Endothelial cell of umbilical vein (primary cell): ENCODE measurements around the gene HMGCL. TPM values are rescaled to one million over a fixed set of nuclear protein-coding genes. Genes with fewer than 3 reads are reported as not detected.

Experiments used
- BruUV-seq: library from RNA; stranded (reverse); fragments of 400-500 nt; replicated peaks from 2 replicates; lab custom pipeline; 2021; lab: Mats Ljungman, UMichigan
- CTCF ChIA-PET: fragments of 300-600, 350-600 bp; sonication (Branson Sonifier 250); formaldehyde crosslinking; loops from one replicate; lab custom pipeline; 2021; ENCODE audit warnings: antibody characterized with exemption, inconsistent platforms; lab: Charles Lee
- POLR2A ChIA-PET: fragments of 300-600, 350-600 bp; sonication (Branson Sonifier 250); formaldehyde crosslinking; loops from one replicate; lab custom pipeline; 2021; ENCODE audit warnings: antibody characterized with exemption, inconsistent platforms; lab: Charles Lee
- DNase-seq: peaks from one replicate; pipeline ENCODE4 v3.0.0-alpha.2; 2011; ENCODE audit warnings: low read depth, low spot score
- FAIRE-seq: peaks from 2 replicates; lab custom pipeline; 2011; peaks lifted over from hg19 to GRCh38; lab: Jason Lieb, UNC
- H2AFZ ChIP-seq: 2 replicates; pipeline ENCODE4 v1.6.0; 2012; ENCODE audit warnings: low read depth, low read length, control low read depth, inconsistent platforms
- H3K27ac ChIP-seq: 2 replicates; pipeline ENCODE4 v1.5.1; 2011; ENCODE audit warnings: low read depth, mild to moderate bottlenecking, control low read depth, low read length, moderate library complexity; ENCODE audit not compliant: insufficient read depth
- H3K27me3 ChIP-seq, 2 experiments: 2 replicates each; pipeline versions ENCODE4 v1.6.0 to v1.6.1; 2011; ENCODE audit warnings: low read length in 2 of 2, mixed read lengths in 1 of 2; ENCODE audit not compliant: control insufficient read depth in 2 of 2, insufficient read depth in 2 of 2
- H3K36me3 ChIP-seq, 2 experiments: 2 replicates in 1 of 2; 3 replicates in 1 of 2; pipeline ENCODE4 v1.5.1; 2011; ENCODE audit warnings: low read length in 2 of 2, mild to moderate bottlenecking in 1 of 2, moderate library complexity in 1 of 2; ENCODE audit not compliant: control insufficient read depth in 2 of 2, insufficient read depth in 2 of 2; ENCODE audit errors: extremely low read depth in 1 of 2
- H3K4me1 ChIP-seq: 3 replicates; pipeline ENCODE4 v1.5.1; 2011; ENCODE audit warnings: mild to moderate bottlenecking, low read length; ENCODE audit not compliant: control insufficient read depth, insufficient read depth; ENCODE audit errors: extremely low read depth
- H3K4me2 ChIP-seq: 2 replicates; pipeline ENCODE4 v1.6.1; 2011; ENCODE audit warnings: low read length, control low read depth, mixed read lengths; ENCODE audit not compliant: insufficient read depth
- H3K4me3 ChIP-seq, 3 experiments: fragments of 200-600 bp in 1 of 3; sonication (generic), shearing (Covaris generic) in 1 of 3; replicated peaks in 1 of 3; 2 replicates each; pipeline ENCODE4 v1.5.1; 2011 to 2016; ENCODE audit warnings: control low read depth in 3 of 3, low read length in 3 of 3, mild to moderate bottlenecking in 2 of 3, inconsistent platforms in 1 of 3, low read depth in 1 of 3, moderate library complexity in 1 of 3; ENCODE audit not compliant: insufficient read depth in 1 of 3
- H3K79me2 ChIP-seq: 2 replicates; pipeline ENCODE4 v1.6.0; 2012; ENCODE audit warnings: low read length, inconsistent platforms; ENCODE audit not compliant: control insufficient read depth, insufficient read depth
- H3K9ac ChIP-seq: replicated peaks from 2 replicates; pipeline ENCODE3; 2011; ENCODE audit warnings: low read length, control low read depth; ENCODE audit not compliant: insufficient read depth; ENCODE audit errors: extremely low read depth
- H3K9me1 ChIP-seq: replicated peaks from 3 replicates; pipeline ENCODE4 v1.6.0; 2011; ENCODE audit warnings: mild to moderate bottlenecking, low read length; ENCODE audit not compliant: control insufficient read depth, insufficient read depth; ENCODE audit errors: extremely low read depth
- H3K9me3 ChIP-seq: replicated peaks from 2 replicates; pipeline ENCODE4 v1.5.1; 2012; ENCODE audit warnings: low read length, inconsistent platforms; ENCODE audit not compliant: control insufficient read depth, insufficient read depth
- H4K20me1 ChIP-seq: replicated peaks from 2 replicates; pipeline ENCODE3; 2011; ENCODE audit warnings: mild to moderate bottlenecking, low read length; ENCODE audit not compliant: control insufficient read depth, insufficient read depth; ENCODE audit errors: extremely low read depth
- CTCF ChIP-seq, 2 donors: IDR thresholded peaks; 1 replicate in 1 of 2; 2 replicates in 1 of 2; pipeline ENCODE4 v1.5.1; 2011; ENCODE audit warnings: low read length in 2 of 2, mild to moderate bottlenecking in 2 of 2, moderate library complexity in 2 of 2, control low read depth in 1 of 2, inconsistent platforms in 1 of 2, low read depth in 1 of 2; ENCODE audit not compliant: insufficient read depth in 1 of 2; ENCODE audit errors: extremely low read depth in 1 of 2
- EZH2 ChIP-seq: IDR thresholded peaks from 2 replicates; pipeline ENCODE4 v1.6.1; 2012; ENCODE audit warnings: borderline replicate concordance, low read depth, mild to moderate bottlenecking, moderate library complexity, low read length, inconsistent platforms; ENCODE audit not compliant: severe bottlenecking
- FOS ChIP-seq: IDR thresholded peaks from 2 replicates; pipeline ENCODE4 v1.6.1; 2011; ENCODE audit warnings: mild to moderate bottlenecking, low read length, moderate library complexity, borderline replicate concordance; ENCODE audit not compliant: insufficient read depth
- GATA2 ChIP-seq: IDR thresholded peaks from 2 replicates; pipeline ENCODE4 v1.7.0; 2011; ENCODE audit warnings: low read depth, mild to moderate bottlenecking, moderate library complexity, mixed read lengths, low read length; ENCODE audit not compliant: insufficient read length, insufficient read depth
- JUN ChIP-seq: IDR thresholded peaks from 2 replicates; pipeline ENCODE4 v1.6.1; 2011; ENCODE audit warnings: borderline replicate concordance, low read depth; ENCODE audit not compliant: insufficient read length, insufficient read depth
- MYC ChIP-seq: IDR thresholded peaks from one replicate; pipeline ENCODE4 v1.6.1; 2011; ENCODE audit warnings: mild to moderate bottlenecking, low read depth, low read length
- POLR2A ChIP-seq: IDR thresholded peaks from 2 replicates; pipeline ENCODE4 v1.6.1; 2012; ENCODE audit warnings: low read depth, mild to moderate bottlenecking, control low read depth, low read length
- POLR2AphosphoS5 ChIP-seq: IDR thresholded peaks from 2 replicates; pipeline ENCODE4 v1.6.1; 2012; ENCODE audit warnings: low read depth, mild to moderate bottlenecking, control low read depth, low read length, moderate library complexity; ENCODE audit not compliant: insufficient read depth
- dilution Hi-C: fragments of 300-500 bp; cut with MboI; formaldehyde crosslinking; loops from one replicate; pipeline ENCODE4 v1.15.0; 2019; ENCODE audit warnings: low sequenced_read_pairs; ENCODE audit not compliant: extremely low pct_ligation_motif_present
- intact Hi-C: fragments of 100-400 bp; cut with micrococcal nuclease; formaldehyde crosslinking; loops from one replicate; pipeline ENCODE4 v1.10.0; 2022
- polyA plus RNA-seq, 4 experiments: library from polyadenylated mRNA; depleted of rRNA in 3 of 4; stranded (reverse) in 3 of 4; unstranded in 1 of 4; fragments of >200 nt; gene quantifications; 2 replicates each; pipeline versions ENCODE4 v1.2.1 to v1.2.3, GENCODE V29; 2011 to 2012; ENCODE audit warnings: missing spikeins in 1 of 4
- total RNA-seq: library from RNA; stranded (reverse); gene quantifications from 2 replicates; pipeline ENCODE4 v1.2.3, GENCODE V29; 2021
- TF ChIP-seq, protein P1 (sequence below): IDR thresholded peaks from 2 replicates; pipeline ENCODE4 v1.6.1; 2011; ENCODE audit not compliant: insufficient read depth, insufficient read length

Gene HMGCL
- total and polyA plus RNA-seq, 2 donors (not counting 3 experiments of a cell fraction or from before 2014, with no cell fraction given) = 24.2 to 30.0 TPM

DNA sequence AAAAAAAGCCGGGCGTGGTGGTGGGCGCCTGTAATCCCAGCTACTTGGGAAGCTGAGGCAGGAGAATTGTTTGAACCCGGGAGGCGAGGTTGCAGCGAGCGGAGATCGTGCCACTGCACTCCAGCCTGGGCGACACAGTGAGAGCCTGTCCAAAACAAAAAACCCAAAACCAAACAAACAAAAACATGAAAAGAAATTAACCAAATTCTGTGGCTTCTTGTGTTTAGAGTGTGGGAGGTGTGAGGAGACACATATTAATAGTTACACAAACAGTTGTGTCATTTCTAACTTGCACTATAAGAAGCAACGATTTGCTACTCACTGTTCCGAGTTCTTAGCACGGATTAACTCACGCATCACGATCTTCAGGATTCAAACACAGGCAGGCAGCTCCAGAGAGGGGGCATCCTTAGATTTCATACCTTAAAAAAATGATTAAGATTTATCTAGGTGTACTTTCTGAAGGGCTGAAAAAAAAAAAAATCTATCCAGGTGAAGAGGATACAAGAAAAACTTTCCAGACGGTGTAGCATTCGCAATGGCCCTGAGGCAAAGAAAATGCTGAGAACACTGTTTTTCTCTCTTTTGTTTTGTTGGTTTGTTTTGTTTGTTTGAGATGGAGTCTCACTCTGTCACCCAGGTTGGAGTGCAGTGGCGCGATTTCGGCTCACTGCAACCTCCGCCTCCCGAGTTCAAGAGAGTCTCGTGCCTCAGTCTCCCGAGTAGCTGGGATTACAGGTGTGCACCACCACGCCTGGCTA lies 713 bp upstream of the HMGCL start:
- peak overlapping the region; percentile 81 for H2AFZ ChIP-seq
- peaks cover 9% of the 10 kb centered on the region for H3K4me1 ChIP-seq
- peak overlapping the region; percentile 76 for H3K27ac ChIP-seq
- dilution Hi-C loops = no loop called here
- DNase-seq = no peak
- H3K36me3 ChIP-seq = no peaks in the 10 kb centered on the region
- ChIA-PET CTCF (interaction anchor here (0.7 to 1.7 kb wide), 8 partner anchors 15 to 126 kb away, joined by 3 to 11 read pairs (median 4); partner anchors contain the start of genes GALE and LYPLA2), POLR2A (interaction anchor here (0.6 to 1.4 kb wide), 5 partner anchors 9 to 1245 kb away, joined by 3 to 6 read pairs (median 5); no protein-coding TSS in a partner anchor)
- H3K79me2 ChIP-seq = peaks cover 6% of the 10 kb centered on the region
- no peaks in the 10 kb centered on the region for H3K9me3 ChIP-seq
- no peaks in the 10 kb centered on the region for H3K27me3 ChIP-seq
- intact Hi-C loops = loop anchor here (1.0 to 5.0 kb wide), 3 partner anchors 17 to 131 kb away; partner anchors contain the start of genes FUCA1 and PNRC2
- TSS peak; percentile 79 for BruUV-seq
- TF ChIP-seq CTCF (IDR thresholded peaks at IDR 0.05; ENCODE audit: extremely low read depth in 1 of 2, insufficient read depth in 1 of 2, low read depth in 1 of 2, low read length in 2 of 2) = no peak
- H3K9me1 ChIP-seq = no peaks in the 10 kb centered on the region
- H3K4me3 ChIP-seq = peak overlapping the region in 2 of 3 experiments; percentile 99
- peak overlapping the region; percentile 70 for H3K4me2 ChIP-seq
- FAIRE-seq = no peak
- peak overlapping the region; percentile 96 for H3K9ac ChIP-seq
- no peaks in the 10 kb centered on the region for H4K20me1 ChIP-seq

DNA sequence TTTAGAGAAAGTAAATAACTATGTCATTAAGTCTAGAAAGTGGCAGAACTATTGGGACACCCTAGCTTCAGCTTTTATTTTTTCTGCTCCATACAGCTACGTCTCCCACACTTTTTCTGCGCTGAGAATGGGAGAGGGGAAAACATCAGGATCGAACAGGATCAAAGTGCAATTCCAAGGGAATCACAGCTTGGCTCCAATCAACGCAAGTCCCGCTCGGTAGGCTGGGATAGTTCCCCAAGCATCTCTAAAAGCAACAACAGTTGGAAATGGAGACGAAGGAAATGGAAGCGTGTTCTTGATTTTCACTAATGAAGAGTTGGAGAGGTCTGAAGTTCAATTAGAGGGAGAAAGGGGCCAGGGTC lies 536 bp downstream of the HMGCL start:
- Histone ChIP-seq H3K9me1 (no peaks in the 10 kb centered on the region), H3K9ac (peak overlapping the region; percentile 96), H3K9me3 (no peaks in the 10 kb centered on the region), H3K79me2 (peaks cover 6% of the 10 kb centered on the region), H3K4me2 (peak overlapping the region; percentile 99), H3K27ac (peak overlapping the region; percentile 76), H4K20me1 (no peaks in the 10 kb centered on the region), H3K4me3 (peak overlapping the region; percentile 91 to 99 (median 99)), H3K4me1 (peaks cover 9% of the 10 kb centered on the region), H3K36me3 (no peaks in the 10 kb centered on the region), H2AFZ (peak overlapping the region; percentile 81), H3K27me3 (no peaks in the 10 kb centered on the region)
- ChIA-PET POLR2A (interaction anchor here (0.7 to 1.4 kb wide), 4 partner anchors 9 to 24 kb away, joined by 3 to 5 read pairs (median 4); partner anchors contain the start of gene GALE), CTCF (interaction anchor here (0.9 to 1.7 kb wide), 10 partner anchors 12 to 127 kb away, joined by 3 to 11 read pairs (median 4); partner anchors contain the start of gene PITHD1)
- DNase-seq = no peak
- intact Hi-C loops (loop anchor here (1.0 to 5.0 kb wide), 3 partner anchors 15 to 133 kb away; partner anchors contain the start of genes FUCA1 and PNRC2), dilution Hi-C loops (no loop called here)
- TF ChIP-seq POLR2A (no peak), GATA2 (no peak), EZH2 (no peak), FOS (no peak), MYC (no peak), JUN (no peak), POLR2AphosphoS5 (no peak), CTCF (IDR thresholded peaks at IDR 0.05; ENCODE audit: extremely low read depth in 1 of 2, insufficient read depth in 1 of 2, low read depth in 1 of 2, low read length in 2 of 2) (no peak)
- TF ChIP-seq, protein P1, sequence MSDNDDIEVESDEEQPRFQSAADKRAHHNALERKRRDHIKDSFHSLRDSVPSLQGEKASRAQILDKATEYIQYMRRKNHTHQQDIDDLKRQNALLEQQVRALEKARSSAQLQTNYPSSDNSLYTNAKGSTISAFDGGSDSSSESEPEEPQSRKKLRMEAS = no peak
- no peak for FAIRE-seq
- TSS peak; percentile 78 for BruUV-seq
